Measurements from ENCODE around the gene ZBTB2. TPM values are rescaled to one million over a fixed set of nuclear protein-coding genes. Genes with fewer than 3 reads are reported as not detected.

Gene ZBTB2
- total RNA-seq, 1 experiment from 2014 or later, result 27.4 TPM

DNA sequence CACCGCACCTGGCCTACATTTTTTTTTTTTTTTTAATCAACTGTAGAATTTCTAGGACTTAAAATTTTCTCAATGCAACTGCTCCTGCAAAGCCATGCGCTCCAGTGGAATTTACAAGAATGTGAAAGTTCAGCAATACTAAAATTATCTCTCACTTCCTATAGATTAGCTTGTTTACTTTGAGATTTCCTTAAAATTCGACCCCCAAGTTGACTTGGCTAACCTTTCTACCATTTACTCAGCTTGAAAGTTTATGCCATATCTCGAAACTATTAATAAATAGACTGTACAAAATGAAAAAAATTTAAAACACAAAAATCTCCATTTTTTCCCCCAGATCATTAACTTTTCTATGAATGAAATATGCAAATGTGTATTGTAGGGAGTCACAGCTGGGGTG is 64.3 kb downstream of the ZBTB2 start:
- Histone ChIP-seq H3K9me2 (replicated peaks; ENCODE audit: insufficient read depth, low read length) (no peaks in the 10 kb centered on the region), H3K4me3 (ENCODE audit: low read length) (no peak overlapping the region), H3K4me1 (ENCODE audit: low read length) (0 out of 2 replicates have a peak, but pooled peaks cover 2% of the 10 kb centered on the region), H3K27ac (ENCODE audit: low read length) (no peak overlapping the region), H2AFZ (ENCODE audit: low read length) (no peak overlapping the region), H3K36me3 (ENCODE audit: insufficient read depth, low read length) (no peaks in the 10 kb centered on the region), H4K20me1 (ENCODE audit: insufficient read depth, low read depth, low read length) (no peaks in the 10 kb centered on the region), H3K4me2 (ENCODE audit: low read depth, low read length, poor library complexity, severe bottlenecking) (no peak overlapping the region), H3K79me2 (ENCODE audit: low read length) (no peaks in the 10 kb centered on the region), H3K9me3 (ENCODE audit: low read length) (no peaks in the 10 kb centered on the region), H3K9ac (ENCODE audit: low read length) (no peak overlapping the region), H3K27me3 (ENCODE audit: low read length) (no peaks in the 10 kb centered on the region)
- DNase-seq, result no peak

DNA sequence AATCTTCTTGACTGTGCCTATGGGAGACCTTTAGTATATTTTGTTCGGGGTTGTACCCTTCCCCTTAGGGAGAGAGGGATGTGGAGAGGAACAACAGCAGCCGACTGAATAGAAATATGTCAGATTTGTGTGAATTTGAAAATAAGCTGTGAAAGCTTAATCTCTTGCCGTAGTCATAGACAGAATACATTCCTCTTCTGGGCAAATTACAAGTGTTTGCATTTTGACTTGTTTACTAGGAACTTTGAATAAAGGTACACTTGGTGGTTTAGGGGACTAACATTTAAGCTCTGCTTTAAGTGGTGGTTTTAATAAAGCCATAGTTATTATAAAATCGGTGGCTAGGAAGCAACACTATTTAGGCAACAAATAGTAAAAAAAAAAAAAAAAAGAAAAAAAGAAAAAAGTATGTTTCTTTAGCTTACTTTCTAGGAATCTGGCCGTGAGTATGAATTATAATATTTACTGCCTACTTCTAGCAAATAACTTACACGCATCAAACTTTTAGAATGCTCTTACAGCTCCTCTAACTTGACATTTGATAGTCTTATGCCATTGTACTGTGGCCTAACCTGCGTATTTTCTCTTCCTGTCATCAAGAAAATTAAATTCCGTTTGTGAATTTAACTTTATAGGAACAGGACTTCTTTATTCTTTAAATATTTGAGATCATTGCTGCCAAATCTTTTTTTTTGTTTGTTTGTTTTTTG is 65.1 kb downstream of the ZBTB2 start:
- no peak overlapping the region for H3K27ac ChIP-seq (ENCODE audit: low read length)
- no peaks in the 10 kb centered on the region for H3K9me2 ChIP-seq (replicated peaks; ENCODE audit: insufficient read depth, low read length)
- H3K9ac ChIP-seq (ENCODE audit: low read length), result no peak overlapping the region
- no peak overlapping the region for H2AFZ ChIP-seq (ENCODE audit: low read length)
- DNase-seq, result no peak
- no peak overlapping the region for H3K4me2 ChIP-seq (ENCODE audit: low read depth, low read length, poor library complexity, severe bottlenecking)
- no peaks in the 10 kb centered on the region for H3K79me2 ChIP-seq (ENCODE audit: low read length)
- H3K4me1 ChIP-seq (ENCODE audit: low read length), result 0 out of 2 replicates have a peak, but pooled peaks cover 2% of the 10 kb centered on the region
- no peaks in the 10 kb centered on the region for H4K20me1 ChIP-seq (ENCODE audit: insufficient read depth, low read depth, low read length)
- no peak overlapping the region for H3K4me3 ChIP-seq (ENCODE audit: low read length)
- H3K36me3 ChIP-seq (ENCODE audit: insufficient read depth, low read length), result no peaks in the 10 kb centered on the region
- no peaks in the 10 kb centered on the region for H3K27me3 ChIP-seq (ENCODE audit: low read length)
- H3K9me3 ChIP-seq (ENCODE audit: low read length), result no peaks in the 10 kb centered on the region

DNA sequence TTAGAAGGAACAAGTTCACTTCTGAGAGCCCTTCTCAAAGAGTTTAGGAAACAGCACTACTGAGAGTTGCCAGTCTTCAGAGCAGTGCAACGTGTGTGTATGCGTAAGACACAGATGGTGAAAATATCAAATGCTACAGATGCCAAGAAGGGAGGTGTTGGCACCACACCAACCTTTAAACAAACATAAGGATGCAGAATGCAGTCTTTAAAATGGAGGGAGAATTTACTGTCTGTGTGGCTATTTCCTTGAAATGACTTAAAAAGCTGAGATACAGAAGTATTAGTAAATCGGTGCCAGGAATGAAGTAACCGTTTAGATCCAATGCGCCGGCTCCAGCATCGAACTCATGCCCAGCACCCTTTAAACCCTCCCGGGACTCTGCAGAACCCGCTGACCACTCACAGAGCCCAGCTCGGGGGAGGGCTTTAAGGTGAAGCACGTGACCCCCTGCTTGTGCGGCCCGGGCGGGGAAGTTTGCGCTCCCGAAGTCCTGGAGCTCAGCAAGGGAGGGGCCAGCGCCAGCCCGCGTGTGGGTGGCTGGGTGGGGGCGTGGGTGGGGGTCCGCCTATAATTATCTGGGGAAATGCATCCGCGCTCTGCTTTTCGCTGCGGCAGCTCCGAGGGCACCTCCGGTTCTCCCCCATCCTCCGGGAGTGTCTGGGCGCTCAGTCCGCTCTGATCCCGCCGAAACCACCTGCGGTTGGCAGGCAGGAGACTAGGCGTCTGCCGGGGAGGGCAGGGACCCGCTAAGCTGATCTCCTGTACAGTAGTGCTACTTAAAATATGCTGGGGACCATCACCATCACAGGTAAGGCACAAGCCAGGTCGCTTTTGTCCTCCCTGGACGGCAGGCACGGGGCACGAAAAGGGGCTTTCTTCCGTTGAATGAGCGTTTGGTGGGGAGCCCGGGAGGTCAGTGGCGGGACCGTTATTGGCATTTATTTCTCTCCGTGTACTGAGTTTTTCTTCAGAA is 66.0 kb downstream of the ZBTB2 start:
- H2AFZ ChIP-seq (ENCODE audit: low read length), result no peak overlapping the region
- H3K4me3 ChIP-seq (ENCODE audit: low read length), result no peak overlapping the region
- H3K4me2 ChIP-seq (ENCODE audit: low read depth, low read length, poor library complexity, severe bottlenecking), result no peak overlapping the region
- H3K36me3 ChIP-seq (ENCODE audit: insufficient read depth, low read length), result no peaks in the 10 kb centered on the region
- H3K9me3 ChIP-seq (ENCODE audit: low read length), result no peaks in the 10 kb centered on the region
- no peak for DNase-seq
- H3K9ac ChIP-seq (ENCODE audit: low read length), result no peak overlapping the region
- H3K4me1 ChIP-seq (ENCODE audit: low read length), result 0 out of 2 replicates have a peak, but pooled peaks cover 2% of the 10 kb centered on the region
- H4K20me1 ChIP-seq (ENCODE audit: insufficient read depth, low read depth, low read length), result no peaks in the 10 kb centered on the region
- no peaks in the 10 kb centered on the region for H3K9me2 ChIP-seq (replicated peaks; ENCODE audit: insufficient read depth, low read length)
- H3K27me3 ChIP-seq (ENCODE audit: low read length), result no peaks in the 10 kb centered on the region
- no peak overlapping the region for H3K27ac ChIP-seq (ENCODE audit: low read length)
- H3K79me2 ChIP-seq (ENCODE audit: low read length), result no peaks in the 10 kb centered on the region

GRCh38 chr6:151324488-151324825 is 66.9 kb downstream of the ZBTB2 start:
- Histone ChIP-seq H3K9me3 (ENCODE audit: low read length) (no peaks in the 10 kb centered on the region), H3K4me3 (ENCODE audit: low read length) (no peak overlapping the region), H3K79me2 (ENCODE audit: low read length) (no peaks in the 10 kb centered on the region), H4K20me1 (ENCODE audit: insufficient read depth, low read depth, low read length) (no peaks in the 10 kb centered on the region), H3K4me2 (ENCODE audit: low read depth, low read length, poor library complexity, severe bottlenecking) (no peak overlapping the region), H3K9me2 (replicated peaks; ENCODE audit: insufficient read depth, low read length) (no peaks in the 10 kb centered on the region), H3K27me3 (ENCODE audit: low read length) (no peaks in the 10 kb centered on the region), H2AFZ (ENCODE audit: low read length) (no peak overlapping the region; the same call in 1 of the 2 replicates), H3K36me3 (ENCODE audit: insufficient read depth, low read length) (no peaks in the 10 kb centered on the region), H3K4me1 (ENCODE audit: low read length) (0 out of 2 replicates have a peak, but pooled peaks cover 2% of the 10 kb centered on the region), H3K9ac (ENCODE audit: low read length) (no peak overlapping the region), H3K27ac (ENCODE audit: low read length) (no peak overlapping the region)
- DNase-seq, result no peak

DNA sequence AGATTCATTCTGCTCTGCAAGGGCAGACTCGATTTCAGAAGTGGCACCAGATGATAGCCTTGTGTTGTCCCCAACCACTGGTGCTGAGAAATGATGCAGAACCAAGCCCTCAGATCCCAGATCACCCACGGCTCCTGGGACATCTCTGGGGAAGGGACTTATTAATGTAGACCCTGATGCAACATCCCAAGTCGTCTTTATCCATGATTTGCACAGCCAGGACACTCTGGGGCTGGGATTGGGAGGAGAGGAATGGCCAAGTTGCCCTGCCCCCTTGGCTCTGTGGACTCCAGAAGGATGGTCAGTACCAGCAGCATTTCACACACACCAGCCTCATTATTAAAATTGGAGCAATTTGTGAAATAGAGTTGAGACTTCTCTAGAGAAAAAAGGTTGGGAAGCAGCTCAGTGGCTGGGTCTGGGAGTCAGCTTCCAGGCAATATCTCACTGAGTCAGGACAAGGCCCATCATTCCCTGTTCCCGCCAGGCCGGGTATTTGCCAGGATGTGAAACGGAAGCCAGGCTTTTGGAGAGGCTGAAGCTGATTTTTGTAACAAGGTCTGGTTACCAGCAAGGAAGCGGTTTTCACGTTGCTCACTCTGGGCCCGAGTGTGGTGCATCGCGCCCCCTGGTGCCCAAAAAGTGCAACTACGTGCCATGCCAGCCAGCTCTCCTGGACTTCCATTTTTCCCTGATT is 67.4 kb downstream of the ZBTB2 start:
- H3K9ac ChIP-seq (ENCODE audit: low read length), result 0 out of 2 replicates have a peak overlapping the region, but pooled peaks have one; percentile 11
- no peaks in the 10 kb centered on the region for H3K27me3 ChIP-seq (ENCODE audit: low read length)
- no peak overlapping the region for H3K4me3 ChIP-seq (ENCODE audit: low read length)
- H2AFZ ChIP-seq (ENCODE audit: low read length), result no peak overlapping the region; the same call in 1 of the 2 replicates
- no peaks in the 10 kb centered on the region for H3K9me3 ChIP-seq (ENCODE audit: low read length)
- H3K9me2 ChIP-seq (replicated peaks; ENCODE audit: insufficient read depth, low read length), result no peaks in the 10 kb centered on the region
- no peak overlapping the region for H3K27ac ChIP-seq (ENCODE audit: low read length)
- DNase-seq, result peak; percentile 86
- H3K79me2 ChIP-seq (ENCODE audit: low read length), result no peaks in the 10 kb centered on the region
- H3K36me3 ChIP-seq (ENCODE audit: insufficient read depth, low read length), result no peaks in the 10 kb centered on the region
- 0 out of 2 replicates have a peak, but pooled peaks cover 2% of the 10 kb centered on the region for H3K4me1 ChIP-seq (ENCODE audit: low read length)
- H4K20me1 ChIP-seq (ENCODE audit: insufficient read depth, low read depth, low read length), result no peaks in the 10 kb centered on the region
- H3K4me2 ChIP-seq (ENCODE audit: low read depth, low read length, poor library complexity, severe bottlenecking), result no peak overlapping the region

DNA sequence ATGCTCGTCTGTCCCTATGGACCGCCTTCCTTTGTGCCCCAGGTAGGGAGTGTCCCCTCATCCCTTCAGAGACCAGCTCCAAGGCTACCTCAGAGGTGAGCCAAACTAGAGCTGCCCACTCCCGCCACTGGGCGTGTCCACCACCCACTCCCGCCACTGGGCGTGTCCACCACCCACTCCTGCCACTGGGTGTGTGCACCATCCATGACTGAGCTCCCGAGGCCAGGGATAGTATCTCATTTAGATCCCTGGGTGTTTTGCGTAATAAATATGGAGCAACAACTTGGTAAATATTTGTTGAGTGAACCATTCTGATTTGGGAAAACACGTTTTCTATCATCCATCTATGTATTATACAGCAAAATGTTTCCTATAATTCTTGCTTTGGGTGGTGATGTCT is 68.8 kb downstream of the ZBTB2 start:
- H3K4me2 ChIP-seq (ENCODE audit: low read depth, low read length, poor library complexity, severe bottlenecking), result no peak overlapping the region
- no peak overlapping the region for H3K4me3 ChIP-seq (ENCODE audit: low read length)
- no peaks in the 10 kb centered on the region for H3K9me2 ChIP-seq (replicated peaks; ENCODE audit: insufficient read depth, low read length)
- no peaks in the 10 kb centered on the region for H3K36me3 ChIP-seq (ENCODE audit: insufficient read depth, low read length)
- no peaks in the 10 kb centered on the region for H3K79me2 ChIP-seq (ENCODE audit: low read length)
- no peaks in the 10 kb centered on the region for H3K9me3 ChIP-seq (ENCODE audit: low read length)
- no peak for DNase-seq
- no peak overlapping the region for H2AFZ ChIP-seq (ENCODE audit: low read length)
- H3K9ac ChIP-seq (ENCODE audit: low read length), result no peak overlapping the region
- H3K27ac ChIP-seq (ENCODE audit: low read length), result no peak overlapping the region
- H3K4me1 ChIP-seq (ENCODE audit: low read length), result 0 out of 2 replicates have a peak, but pooled peaks cover 2% of the 10 kb centered on the region
- no peaks in the 10 kb centered on the region for H3K27me3 ChIP-seq (ENCODE audit: low read length)
- H4K20me1 ChIP-seq (ENCODE audit: insufficient read depth, low read depth, low read length), result no peaks in the 10 kb centered on the region

DNA sequence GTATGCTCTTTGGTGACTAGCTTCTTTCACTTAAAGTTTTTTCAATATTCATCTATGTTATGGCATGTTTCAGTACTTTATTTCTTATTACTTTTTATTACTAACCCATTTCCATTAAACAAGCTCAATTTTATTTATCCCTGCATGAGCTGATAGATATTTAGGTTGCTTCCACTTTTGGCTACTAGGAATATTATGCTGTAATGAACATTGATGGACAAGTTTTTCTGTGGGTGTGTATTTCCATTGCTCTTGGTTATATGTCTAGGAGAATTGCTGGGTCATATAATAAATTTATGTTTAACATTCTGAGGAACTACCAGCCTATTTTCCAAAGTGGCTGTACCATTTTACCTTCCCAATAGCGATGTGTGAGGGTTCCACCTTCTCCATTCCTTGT is 69.9 kb downstream of the ZBTB2 start:
- Histone ChIP-seq H3K27ac (ENCODE audit: low read length) (no peak overlapping the region), H3K9ac (ENCODE audit: low read length) (no peak overlapping the region), H3K36me3 (ENCODE audit: insufficient read depth, low read length) (no peaks in the 10 kb centered on the region), H3K4me1 (ENCODE audit: low read length) (0 out of 2 replicates have a peak, but pooled peaks cover 2% of the 10 kb centered on the region), H3K79me2 (ENCODE audit: low read length) (no peaks in the 10 kb centered on the region), H2AFZ (ENCODE audit: low read length) (no peak overlapping the region), H3K9me2 (replicated peaks; ENCODE audit: insufficient read depth, low read length) (no peaks in the 10 kb centered on the region), H3K27me3 (ENCODE audit: low read length) (no peaks in the 10 kb centered on the region), H3K4me2 (ENCODE audit: low read depth, low read length, poor library complexity, severe bottlenecking) (no peak overlapping the region), H4K20me1 (ENCODE audit: insufficient read depth, low read depth, low read length) (no peaks in the 10 kb centered on the region), H3K9me3 (ENCODE audit: low read length) (no peaks in the 10 kb centered on the region), H3K4me3 (ENCODE audit: low read length) (no peak overlapping the region)
- DNase-seq, result no peak

Measured in Karpas-422 (cell line).